ENCODE measurements around the gene CDX1.

CDX1 gene

DNA sequence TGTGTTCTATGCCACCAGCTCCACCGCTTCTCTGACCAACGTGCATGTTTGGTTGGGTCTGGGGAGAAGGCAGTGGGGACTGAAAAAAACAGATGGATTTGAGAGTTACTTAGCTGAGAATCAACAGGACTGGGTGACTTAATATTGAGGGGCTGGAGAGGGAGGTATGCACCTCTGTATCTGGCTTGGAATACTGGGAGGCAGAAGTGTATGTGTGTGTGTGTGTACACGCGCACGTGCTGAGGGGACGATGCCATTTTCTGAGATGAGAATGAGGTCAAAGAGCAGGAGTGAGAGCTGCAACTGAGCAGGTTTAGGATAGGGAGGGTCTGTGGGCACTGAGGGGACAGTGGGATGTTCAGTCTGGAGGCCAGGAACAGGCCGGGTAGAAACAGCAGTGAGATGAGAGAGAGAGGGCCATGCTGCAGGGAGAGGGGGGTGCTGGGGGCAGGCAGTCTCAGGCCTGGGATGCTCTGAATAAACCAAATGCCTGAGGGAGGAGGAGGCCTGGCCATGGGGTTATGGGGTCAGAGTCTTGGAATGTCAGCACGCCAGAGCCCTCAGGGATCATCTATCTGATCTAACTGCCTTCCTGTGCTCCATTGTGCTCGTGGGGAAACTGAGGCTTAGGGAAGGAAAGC lies 24.9 kb upstream of the CDX1 start:
- Histone ChIP-seq H3K36me3 (ENCODE audit: insufficient read depth, low read length) (no peaks in the 10 kb centered on the region), H3K27ac (no peak overlapping the region), H3K9ac (ENCODE audit: insufficient read length) (no peak overlapping the region), H3K4me3 (no peak overlapping the region), H3K9me3 (ENCODE audit: low read depth, low read length) (no peaks in the 10 kb centered on the region)
- DNase-seq (ENCODE audit: low read depth, low spot score) = no peak
- no peak for TF ChIP-seq POLR2AphosphoS5 (IDR thresholded peaks at IDR 0.05; ENCODE audit: borderline replicate concordance, low read depth, low read length)
- TF ChIP-seq FOXP2 (optimal IDR thresholded peaks at IDR 0.05; ENCODE audit: control extremely low read depth, extremely low read length, insufficient read depth) = no peak
- no peak for TF ChIP-seq EZH2 (IDR thresholded peaks at IDR 0.05)

DNA sequence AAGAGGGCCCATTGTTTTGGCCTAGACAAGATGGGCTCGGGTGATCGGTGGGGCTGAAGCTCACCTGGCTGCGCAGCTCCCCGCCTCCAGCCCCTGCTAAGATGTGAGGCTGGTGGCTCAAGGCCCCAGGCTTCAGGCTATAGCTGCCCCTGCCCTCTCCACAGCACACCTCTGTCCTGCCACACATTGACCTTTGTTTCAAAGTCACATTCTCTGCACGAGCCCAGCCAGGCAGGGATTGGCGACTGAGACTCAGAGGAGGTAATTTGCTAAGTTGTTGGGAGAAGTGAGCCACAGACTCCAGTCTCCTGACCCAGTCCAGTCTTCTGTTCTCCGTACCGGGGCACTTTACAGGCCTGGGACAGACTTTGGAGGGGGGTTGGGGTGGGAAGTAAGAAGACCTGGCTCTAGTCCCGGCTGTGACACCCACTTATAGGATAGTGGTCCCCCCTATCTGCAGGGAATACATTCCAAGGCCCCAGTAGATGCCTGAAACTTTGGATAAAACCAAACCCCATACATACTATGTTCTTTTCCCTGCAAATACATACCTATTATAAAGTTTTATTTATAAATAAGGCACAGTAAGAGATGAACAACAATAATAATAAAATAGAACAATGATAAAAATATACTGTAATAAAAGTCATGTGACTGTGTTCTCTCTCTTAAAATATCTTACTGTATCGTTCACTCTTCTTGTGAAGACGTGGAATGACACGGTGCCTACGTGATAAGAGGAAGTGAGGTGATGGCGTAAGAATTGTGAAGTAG lies 24.2 kb upstream of the CDX1 start:
- Histone ChIP-seq H3K36me3 (ENCODE audit: insufficient read depth, low read length) (no peaks in the 10 kb centered on the region), H3K9me3 (ENCODE audit: low read depth, low read length) (no peaks in the 10 kb centered on the region), H3K27ac (no peak overlapping the region), H3K4me3 (no peak overlapping the region), H3K9ac (ENCODE audit: insufficient read length) (no peak overlapping the region)
- no peak for DNase-seq (ENCODE audit: low read depth, low spot score)
- no peak for TF ChIP-seq EZH2 (IDR thresholded peaks at IDR 0.05)
- no peak for TF ChIP-seq FOXP2 (optimal IDR thresholded peaks at IDR 0.05; ENCODE audit: control extremely low read depth, extremely low read length, insufficient read depth)
- TF ChIP-seq POLR2AphosphoS5 (IDR thresholded peaks at IDR 0.05; ENCODE audit: borderline replicate concordance, low read depth, low read length) = no peak

DNA sequence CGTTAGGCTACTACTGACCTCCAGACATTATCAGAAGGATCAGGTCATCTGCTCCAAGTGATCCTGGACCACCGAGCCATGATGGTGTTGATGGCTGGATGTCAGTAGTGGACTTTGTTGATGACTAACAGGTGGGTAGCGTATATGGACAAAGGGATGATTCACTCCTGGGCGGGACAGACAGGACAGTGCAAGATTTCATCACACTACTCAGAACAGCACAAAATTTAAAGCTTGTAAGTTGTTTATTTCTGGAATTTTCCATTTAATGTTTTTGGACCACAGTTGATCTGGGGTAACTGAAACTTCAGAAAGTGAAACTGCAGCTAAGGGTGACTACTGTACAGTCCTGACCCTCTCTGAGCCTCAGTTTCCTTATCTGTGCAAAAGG lies 23.6 kb upstream of the CDX1 start:
- DNase-seq (ENCODE audit: low read depth, low spot score) = no peak
- Histone ChIP-seq H3K9me3 (ENCODE audit: low read depth, low read length) (no peaks in the 10 kb centered on the region), H3K36me3 (ENCODE audit: insufficient read depth, low read length) (no peaks in the 10 kb centered on the region), H3K4me3 (no peak overlapping the region), H3K27ac (no peak overlapping the region), H3K9ac (ENCODE audit: insufficient read length) (no peak overlapping the region)
- no peak for TF ChIP-seq EZH2 (IDR thresholded peaks at IDR 0.05)
- TF ChIP-seq FOXP2 (optimal IDR thresholded peaks at IDR 0.05; ENCODE audit: control extremely low read depth, extremely low read length, insufficient read depth) = no peak
- TF ChIP-seq POLR2AphosphoS5 (IDR thresholded peaks at IDR 0.05; ENCODE audit: borderline replicate concordance, low read depth, low read length) = no peak

DNA sequence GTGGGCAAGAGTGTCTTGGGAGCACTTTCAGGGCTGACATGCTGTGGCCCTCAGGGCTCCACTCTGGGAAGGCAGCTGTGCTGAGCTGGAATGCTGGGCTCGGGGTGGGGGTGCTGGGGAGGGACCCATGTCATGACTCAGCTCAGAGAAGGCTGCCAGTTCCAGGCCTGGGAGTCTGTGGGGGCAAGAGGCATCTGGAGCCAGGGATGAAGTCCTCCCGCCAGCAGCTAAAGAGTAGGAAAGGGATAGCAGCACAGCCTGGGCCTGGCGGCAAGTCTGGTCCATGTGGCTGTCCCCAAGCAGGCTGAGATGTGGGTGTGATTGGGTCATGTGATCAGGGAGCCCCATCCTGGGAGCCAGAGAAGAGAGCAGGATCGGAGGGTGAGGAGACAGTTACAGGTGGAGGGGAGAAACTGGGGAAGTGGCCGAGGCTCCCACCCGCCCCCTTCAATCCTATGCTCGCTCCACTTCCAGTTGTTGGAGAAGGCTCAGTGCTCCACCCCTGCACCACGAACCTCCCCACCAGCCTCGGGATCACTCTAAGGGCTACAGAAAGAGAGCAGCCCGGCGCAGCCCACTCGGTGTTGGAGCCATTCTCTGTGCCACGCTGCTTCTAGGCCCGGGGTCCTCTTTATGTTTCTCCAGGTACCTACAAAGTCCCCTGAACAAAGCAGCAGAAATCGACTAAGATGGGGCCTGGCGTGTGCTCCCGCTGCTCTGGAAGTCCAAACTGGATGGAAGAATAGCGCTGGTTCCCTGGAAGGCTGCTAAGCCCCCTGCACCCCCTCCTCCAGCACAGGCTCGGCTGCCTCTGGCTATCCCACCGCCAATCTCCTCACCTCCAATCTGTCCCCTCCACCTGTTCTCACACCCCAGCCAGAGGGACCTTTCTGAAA lies 23.0 kb upstream of the CDX1 start:
- DNase-seq (ENCODE audit: low read depth, low spot score) = no peak
- Histone ChIP-seq H3K9me3 (ENCODE audit: low read depth, low read length) (no peaks in the 10 kb centered on the region), H3K4me3 (peak overlapping the region; percentile 57), H3K9ac (ENCODE audit: insufficient read length) (peak overlapping the region; percentile 16), H3K36me3 (ENCODE audit: insufficient read depth, low read length) (no peaks in the 10 kb centered on the region), H3K27ac (peak overlapping the region; percentile 85)
- TF ChIP-seq FOXP2 (optimal IDR thresholded peaks at IDR 0.05; ENCODE audit: control extremely low read depth, extremely low read length, insufficient read depth) = no peak
- no peak for TF ChIP-seq POLR2AphosphoS5 (IDR thresholded peaks at IDR 0.05; ENCODE audit: borderline replicate concordance, low read depth, low read length)
- no peak for TF ChIP-seq EZH2 (IDR thresholded peaks at IDR 0.05)

DNA sequence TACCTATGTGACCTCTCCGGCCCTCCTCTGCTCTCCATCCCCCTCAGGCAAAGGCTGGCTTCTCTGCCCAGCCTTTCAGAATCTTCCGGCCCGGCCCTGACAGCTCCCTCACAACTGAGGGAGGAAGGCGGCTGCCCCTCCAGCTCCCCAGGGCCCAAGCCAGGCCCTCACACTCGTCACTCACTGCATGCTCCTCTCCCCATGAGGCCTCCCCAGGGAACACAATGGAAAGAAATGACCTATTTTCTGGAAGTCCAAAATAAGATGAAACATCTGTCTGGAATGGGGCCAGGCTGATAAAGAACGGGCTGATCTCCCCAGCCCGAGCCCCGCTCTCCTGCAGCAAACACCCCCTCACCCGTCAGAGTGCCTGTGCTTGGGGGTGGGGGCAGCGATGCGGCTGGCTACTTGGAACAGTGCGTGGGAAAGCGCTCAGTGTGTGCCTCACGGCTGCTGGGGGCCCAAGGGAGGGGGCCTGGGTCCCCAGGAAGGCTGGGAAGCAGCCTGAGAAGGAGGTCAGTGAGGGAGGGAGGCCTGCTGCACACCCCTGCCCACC lies 22.3 kb upstream of the CDX1 start:
- H3K4me3 ChIP-seq = peak overlapping the region; percentile 57
- no peaks in the 10 kb centered on the region for H3K36me3 ChIP-seq (ENCODE audit: insufficient read depth, low read length)
- peak overlapping the region; percentile 85 for H3K27ac ChIP-seq
- TF ChIP-seq FOXP2 (optimal IDR thresholded peaks at IDR 0.05; ENCODE audit: control extremely low read depth, extremely low read length, insufficient read depth) = no peak
- no peak for TF ChIP-seq POLR2AphosphoS5 (IDR thresholded peaks at IDR 0.05; ENCODE audit: borderline replicate concordance, low read depth, low read length)
- no peak for TF ChIP-seq EZH2 (IDR thresholded peaks at IDR 0.05)
- no peaks in the 10 kb centered on the region for H3K9me3 ChIP-seq (ENCODE audit: low read depth, low read length)
- H3K9ac ChIP-seq (ENCODE audit: insufficient read length) = peak overlapping the region; percentile 16
- DNase-seq (ENCODE audit: low read depth, low spot score) = no peak

DNA sequence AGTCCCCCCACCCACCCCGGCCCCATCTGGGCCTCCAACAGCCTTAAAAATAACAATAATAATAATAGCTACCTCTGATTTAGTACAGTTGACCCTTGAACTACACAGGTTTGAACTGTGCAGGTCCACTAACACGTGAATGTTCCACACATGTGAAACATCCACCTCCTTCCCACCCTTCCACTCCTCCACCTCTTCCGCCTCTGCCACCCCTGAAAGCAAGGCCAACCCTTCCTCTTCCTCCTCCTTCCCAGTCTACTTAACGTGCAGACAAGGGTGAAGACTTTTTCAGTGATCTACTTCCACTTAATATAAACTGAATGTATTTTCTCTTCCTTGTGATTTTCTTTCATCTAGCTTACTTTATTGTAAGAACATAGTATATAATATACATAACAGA lies 21.7 kb upstream of the CDX1 start:
- Histone ChIP-seq H3K9me3 (ENCODE audit: low read depth, low read length) (no peaks in the 10 kb centered on the region), H3K36me3 (ENCODE audit: insufficient read depth, low read length) (no peaks in the 10 kb centered on the region), H3K9ac (ENCODE audit: insufficient read length) (peak overlapping the region; percentile 37), H3K27ac (peak overlapping the region; percentile 85), H3K4me3 (peak overlapping the region; percentile 57; the same call in 1 of the 2 replicates)
- no peak for DNase-seq (ENCODE audit: low read depth, low spot score)
- TF ChIP-seq POLR2AphosphoS5 (IDR thresholded peaks at IDR 0.05; ENCODE audit: borderline replicate concordance, low read depth, low read length) = no peak
- no peak for TF ChIP-seq FOXP2 (optimal IDR thresholded peaks at IDR 0.05; ENCODE audit: control extremely low read depth, extremely low read length, insufficient read depth)
- no peak for TF ChIP-seq EZH2 (IDR thresholded peaks at IDR 0.05)

DNA sequence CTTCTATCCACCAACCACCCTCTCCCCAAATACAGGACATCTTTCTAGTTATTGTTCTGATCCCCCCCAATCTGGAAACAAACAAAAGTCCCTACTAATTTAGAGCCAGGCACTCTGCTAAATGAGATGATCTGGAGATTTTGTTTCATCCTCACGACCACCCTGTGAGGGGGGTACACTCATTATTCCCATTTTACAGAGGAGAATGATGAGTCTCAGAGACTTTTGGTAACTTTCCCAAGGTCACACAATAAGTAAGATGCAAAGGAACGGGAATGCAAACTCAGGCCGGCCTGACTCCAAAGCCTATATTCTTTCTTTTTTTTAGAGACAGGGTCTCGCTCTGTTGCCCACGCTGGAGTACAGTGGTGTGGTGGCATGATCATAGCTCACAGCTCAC lies 20.3 kb upstream of the CDX1 start:
- Histone ChIP-seq H3K27ac (no peak overlapping the region), H3K36me3 (ENCODE audit: insufficient read depth, low read length) (no peaks in the 10 kb centered on the region), H3K9me3 (ENCODE audit: low read depth, low read length) (no peaks in the 10 kb centered on the region), H3K9ac (ENCODE audit: insufficient read length) (no peak overlapping the region), H3K4me3 (no peak overlapping the region)
- DNase-seq (ENCODE audit: low read depth, low spot score) = no peak
- TF ChIP-seq POLR2AphosphoS5 (IDR thresholded peaks at IDR 0.05; ENCODE audit: borderline replicate concordance, low read depth, low read length) (no peak), EZH2 (IDR thresholded peaks at IDR 0.05) (no peak), FOXP2 (optimal IDR thresholded peaks at IDR 0.05; ENCODE audit: control extremely low read depth, extremely low read length, insufficient read depth) (no peak)

Data from SK-N-MC (cell line).